GM18909 (cell line): ENCODE measurements around the gene CCDC86.

Source experiments
- ATAC-seq: cut with Tn5 transposase; IDR thresholded peaks from one replicate; pipeline ENCODE4 v1.9.1; 2021; ENCODE audit warnings: mild to moderate bottlenecking; ENCODE audit not compliant: unreplicated experiment, poor library complexity

Gene CCDC86

DNA sequence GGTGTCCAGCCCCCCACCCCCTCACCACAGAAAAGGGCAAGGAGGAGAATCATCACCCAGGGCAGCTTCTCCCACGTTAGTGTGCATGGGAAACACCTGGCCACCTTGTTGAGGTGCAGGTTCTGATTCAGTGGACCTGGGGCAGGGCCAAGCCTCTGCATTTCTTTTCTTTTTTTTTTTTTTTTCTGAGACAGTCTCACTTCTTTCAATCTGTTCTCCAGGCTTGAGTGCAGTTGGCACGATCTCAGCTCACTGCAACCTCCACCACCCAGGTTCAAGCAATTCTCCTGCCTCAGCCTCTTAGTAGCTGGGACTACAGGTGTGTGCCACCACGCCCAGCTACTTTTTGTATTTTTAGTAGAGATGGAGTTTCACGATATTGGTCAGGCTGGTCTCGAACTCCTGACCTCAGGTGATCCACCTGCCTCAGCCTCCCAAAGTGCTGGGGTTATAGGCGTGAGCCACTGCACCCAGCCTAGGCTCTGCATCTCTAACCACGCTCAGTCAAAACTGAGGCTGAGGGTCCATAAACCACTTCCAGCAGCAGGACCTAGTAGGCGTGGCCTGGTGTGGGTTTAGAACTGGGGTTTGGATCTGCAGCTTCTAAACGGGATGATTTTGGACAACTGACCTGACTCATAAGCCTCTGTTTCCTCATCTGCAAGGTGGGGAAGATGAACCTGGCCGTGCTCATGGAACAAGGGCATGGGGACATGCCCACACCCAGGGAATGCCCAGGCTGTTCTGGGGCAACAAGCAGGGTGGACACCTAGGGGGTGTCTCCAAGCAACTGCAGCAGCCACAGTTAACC, 26.2 kb downstream of the CCDC86 start:
- ATAC-seq = no peak

DNA sequence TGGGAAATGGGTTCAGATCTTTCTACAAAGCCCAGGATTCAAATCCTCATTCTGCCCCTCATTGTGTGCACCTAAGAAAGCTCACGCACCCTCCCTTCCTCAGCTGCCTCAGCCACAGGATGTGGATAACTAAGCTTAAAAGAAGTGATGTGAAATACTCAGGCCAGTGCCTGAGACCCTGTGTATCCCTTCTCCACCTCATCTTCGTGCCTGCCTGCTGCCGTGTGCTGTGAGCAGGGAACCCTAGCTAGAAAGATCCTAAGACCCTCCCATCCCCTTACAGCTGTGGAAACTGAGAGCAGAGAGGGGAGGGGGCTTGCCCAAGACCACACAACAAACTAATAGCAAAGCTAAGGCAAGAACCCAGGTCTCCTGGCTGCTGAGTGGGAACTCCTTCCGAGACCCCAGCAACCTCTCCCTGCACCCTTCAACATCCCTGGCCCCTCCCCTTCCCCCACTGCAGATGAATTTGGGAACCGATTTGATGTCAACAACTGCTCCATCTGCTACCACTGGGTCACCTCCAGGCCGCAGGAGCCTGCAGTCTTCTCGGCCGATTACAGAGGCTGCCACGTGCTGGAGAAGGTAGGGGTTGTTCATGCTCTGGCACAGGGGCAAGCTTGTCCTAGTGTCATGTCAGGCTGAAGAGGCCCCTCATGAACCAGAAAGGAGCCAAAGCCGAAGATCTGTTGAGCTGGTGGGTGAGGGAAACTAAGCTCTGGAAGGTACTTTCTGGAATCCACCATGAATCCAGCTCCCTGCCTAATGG, 27.0 kb downstream of the CCDC86 start:
- no peak for ATAC-seq

DNA sequence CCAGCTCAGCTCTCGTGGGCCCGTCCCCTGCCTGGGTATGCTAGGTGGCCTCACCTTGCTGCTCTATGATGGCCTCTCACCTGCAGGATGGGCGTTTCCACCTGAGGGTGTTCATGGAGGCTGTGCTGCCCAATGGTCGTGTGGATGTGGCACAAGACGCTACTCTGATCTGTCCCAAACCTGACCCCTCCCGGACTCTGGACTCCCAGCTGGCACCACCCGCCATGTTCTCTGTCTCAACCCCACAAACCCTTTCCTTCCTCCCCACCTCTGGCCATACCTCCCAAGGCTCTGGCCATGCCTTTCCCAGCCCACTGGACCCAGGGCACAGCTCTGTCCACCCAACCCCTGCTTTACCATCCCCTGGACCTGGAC, 27.5 kb downstream of the CCDC86 start:
- no peak for ATAC-seq

DNA sequence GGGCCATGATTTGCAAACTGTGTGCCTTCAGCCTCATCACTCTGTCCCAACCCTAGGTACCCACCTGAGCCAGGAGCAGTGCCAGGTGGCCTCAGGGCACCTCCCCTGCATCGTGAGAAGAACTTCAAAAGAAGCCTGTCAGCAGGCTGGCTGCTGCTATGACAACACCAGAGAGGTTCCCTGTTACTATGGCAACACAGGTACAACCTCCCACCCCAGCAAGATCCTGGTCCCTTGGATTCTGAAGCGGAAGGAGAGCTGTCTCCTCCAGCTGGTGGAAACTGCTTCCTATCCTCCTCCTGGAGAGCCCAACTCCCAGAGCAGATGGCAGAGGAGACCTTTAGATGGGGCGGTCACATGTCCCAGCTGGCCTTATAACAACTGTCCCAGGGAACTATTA, 28.4 kb downstream of the CCDC86 start:
- no peak for ATAC-seq

DNA sequence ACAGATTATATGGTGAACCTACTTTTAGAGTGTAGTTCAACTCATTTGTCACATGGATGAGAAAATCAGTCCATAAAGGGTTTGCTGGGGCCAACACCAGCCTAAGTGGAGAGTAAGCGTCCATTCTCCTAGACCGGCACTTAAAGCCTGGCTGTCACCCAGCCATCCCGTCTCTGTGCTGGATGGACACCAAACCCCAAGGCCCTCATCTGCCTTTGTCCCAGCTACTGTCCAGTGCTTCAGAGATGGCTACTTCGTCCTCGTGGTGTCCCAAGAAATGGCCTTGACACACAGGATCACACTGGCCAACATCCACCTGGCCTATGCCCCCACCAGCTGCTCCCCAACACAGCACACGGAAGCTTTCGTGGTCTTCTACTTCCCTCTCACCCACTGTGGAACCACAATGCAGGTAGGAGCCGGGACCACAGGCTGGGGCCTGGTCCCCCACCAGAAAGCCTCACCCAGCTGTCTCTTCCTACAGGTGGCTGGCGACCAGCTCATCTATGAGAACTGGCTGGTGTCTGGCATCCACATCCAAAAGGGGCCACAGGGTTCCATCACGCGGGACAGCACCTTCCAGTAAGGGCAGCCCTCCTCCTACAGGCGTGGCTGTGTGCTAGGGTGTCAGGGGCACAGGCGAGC, 28.9 kb downstream of the CCDC86 start:
- ATAC-seq = no peak

DNA sequence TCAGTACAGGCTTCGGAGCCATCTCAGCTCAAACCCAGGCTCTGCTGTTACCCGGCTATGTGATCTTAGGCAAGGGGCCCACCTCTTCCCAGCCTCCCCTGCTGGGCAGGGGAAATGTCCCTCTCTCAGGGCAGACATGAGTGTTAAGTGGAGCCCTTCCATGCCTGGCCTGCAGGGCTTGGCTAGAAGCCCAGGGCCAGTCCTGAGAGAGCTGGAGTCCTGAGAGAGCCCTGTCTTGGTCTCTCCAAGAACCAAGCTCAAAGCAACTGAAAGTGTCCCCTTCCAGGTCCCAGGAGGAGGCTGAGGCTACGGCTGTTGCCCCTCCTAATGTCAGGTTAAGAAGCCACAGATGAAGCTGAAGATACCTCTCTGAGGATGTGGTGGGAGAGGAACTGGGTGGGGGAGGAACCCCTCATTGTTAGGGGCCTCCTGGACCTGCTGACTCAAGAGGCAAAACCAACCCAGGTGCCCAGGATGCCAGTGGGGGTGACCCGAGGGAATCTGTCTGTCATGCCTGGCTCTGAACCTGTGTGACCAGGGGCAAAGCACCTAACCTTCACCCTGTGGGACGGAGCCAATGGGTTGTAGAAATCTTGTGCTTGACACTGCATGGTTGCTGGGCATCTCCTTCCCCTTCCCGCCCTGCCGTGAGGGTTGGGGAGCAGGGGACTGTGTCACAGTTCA, 29.6 kb downstream of the CCDC86 start:
- ATAC-seq = no peak

DNA sequence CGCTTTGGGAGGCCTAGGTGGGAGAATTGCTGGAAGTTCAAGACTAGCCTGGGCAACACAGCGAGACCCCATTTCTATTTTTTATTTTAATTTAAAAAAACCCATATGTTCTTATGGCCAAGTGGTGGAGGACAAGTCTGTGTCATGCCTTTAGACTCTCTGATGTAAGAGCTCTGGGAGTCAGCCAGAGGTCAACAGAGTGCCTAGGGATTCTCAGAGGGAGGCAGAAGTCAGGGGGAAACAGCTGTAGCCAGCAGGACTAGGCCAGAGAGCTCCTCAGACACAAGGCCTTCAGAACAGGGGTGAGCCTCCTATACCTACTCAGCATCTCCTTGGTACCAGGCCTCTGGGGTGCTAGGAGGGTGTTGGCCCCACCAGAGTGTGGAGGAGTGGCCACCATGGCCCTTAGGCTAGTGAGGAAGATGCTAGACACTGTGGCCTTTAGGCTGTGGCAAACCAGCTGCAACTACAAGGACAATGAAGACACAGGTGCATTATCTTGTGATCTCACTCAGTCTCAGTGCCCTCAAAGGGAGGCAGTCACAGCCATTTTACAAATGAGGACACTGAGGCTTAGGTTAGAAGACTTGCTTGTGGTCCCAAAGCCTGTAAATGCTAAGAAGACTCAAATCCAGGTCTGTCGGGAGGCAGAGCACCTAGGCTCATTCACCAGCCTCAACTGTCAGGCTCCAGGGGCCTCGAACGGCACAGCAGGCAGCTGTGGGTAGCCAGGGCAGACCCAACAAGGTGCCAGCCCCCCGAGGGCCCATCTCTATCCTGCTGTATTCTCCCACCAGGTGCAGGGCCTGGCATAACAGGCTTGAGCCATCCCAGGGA, 30.4 kb downstream of the CCDC86 start:
- ATAC-seq = no peak

DNA sequence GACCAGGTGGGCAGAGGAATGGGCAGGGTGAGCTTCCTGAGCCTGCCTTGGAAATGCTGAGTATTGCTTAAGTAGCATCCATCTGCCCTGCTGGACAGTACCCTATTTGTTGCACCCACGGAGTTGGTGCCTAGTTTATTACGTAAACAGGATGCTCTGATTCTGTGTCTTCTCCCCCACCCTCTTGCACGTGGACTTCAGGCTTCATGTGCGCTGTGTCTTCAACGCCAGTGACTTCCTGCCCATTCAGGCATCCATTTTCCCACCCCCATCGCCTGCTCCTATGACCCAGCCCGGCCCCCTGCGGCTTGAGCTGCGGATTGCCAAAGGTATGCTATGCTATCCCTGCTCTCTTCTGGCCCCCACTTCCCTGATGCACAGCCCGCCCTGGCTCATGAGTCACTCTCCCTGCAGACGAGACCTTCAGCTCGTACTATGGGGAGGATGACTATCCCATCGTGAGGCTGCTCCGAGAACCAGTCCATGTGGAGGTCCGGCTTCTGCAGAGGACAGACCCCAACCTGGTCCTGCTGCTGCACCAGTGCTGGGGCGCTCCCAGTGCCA, 31.1 kb downstream of the CCDC86 start:
- ATAC-seq = no peak

DNA sequence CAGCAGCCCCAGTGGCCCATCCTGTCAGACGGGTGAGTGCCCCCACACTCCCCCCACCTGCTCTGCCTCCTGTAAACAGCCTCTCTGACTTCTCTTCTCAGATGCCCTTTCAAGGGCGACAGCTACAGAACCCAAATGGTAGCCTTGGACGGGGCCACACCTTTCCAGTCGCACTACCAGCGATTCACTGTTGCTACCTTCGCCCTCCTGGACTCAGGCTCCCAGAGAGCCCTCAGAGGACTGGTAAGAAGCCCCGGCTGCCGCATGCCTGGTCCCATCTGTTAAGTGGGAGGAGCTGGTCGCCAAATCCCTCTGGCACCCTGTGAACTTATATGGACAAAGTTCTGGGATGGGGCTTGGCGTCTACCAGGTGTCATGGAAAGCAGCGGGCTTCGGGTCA, 31.6 kb downstream of the CCDC86 start:
- ATAC-seq = no peak

DNA sequence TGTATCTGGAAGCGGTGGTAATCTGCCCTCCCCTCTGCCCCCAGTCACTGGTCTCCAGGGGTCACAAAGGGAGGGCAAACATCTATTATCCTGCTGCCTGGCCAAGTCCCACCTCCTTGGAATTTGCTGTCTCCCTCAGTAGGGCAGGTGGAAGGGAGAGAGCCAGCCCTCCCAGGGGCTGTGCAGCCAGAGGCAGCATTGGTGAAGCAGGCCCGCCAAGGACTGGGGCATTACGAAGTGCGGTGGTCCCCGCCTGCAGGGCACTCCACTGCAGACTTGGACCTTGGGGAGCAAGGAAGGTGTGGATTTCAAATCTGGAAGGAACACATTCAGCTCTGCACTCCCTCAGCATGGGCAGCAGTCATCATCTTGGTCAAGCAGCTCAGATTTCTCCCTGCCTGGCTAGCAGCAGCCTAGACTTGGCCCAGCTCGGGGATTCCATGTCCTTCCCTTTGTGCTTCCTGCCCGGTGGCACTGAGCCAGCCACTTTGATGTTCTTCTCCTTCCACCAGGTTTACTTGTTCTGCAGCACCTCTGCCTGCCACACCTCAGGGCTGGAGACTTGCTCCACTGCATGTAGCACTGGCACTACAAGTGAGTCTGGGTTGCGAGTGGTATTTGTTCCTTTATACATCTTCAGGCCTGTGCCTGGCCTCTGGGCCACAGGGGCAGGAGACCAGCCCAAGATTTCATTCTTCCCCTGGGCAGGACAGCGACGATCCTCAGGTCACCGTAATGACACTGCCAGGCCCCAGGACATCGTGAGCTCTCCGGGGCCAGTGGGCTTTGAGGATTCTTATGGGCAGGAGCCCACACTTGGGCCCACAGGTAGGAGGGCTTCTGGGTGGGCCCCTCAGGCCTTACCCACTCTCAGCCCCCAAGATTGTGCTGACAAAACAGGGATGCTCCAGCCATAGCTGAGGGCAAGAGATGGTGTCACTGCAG, 32.8 kb downstream of the CCDC86 start:
- no peak for ATAC-seq

DNA sequence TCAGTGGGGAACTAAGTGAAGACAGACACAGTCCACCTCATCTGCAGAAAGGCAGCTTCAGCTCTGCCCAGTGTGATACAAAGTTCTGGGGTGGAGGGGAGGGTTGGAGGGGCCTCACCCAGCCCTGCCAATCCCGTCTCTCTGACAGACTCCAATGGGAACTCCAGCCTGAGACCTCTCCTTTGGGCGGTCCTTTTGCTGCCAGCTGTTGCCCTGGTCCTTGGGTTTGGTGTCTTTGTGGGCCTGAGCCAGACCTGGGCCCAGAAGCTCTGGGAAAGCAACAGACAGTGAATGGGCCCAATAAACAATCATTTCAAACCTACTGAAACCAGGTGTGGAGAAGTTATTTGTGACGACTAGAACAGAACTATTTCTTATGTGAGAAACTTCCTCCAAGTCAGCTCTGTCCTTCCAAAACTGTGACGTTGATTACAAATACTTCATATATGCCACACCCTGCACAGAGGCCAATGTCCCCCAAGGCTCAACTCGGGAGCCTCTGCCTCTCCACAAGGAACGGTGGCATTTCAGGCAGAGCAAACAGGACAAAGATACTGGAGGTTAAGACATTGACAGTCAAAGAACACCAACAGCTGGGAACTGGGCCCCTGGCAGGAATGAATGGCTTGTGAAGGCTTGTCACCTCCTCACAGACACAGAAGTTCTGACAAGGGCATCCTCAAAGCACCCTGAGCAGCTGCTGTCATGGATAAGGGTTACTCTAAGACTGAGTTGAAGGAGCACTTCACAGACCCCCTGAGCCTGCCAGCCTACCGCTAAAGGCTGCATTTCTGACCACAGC, 33.7 kb downstream of the CCDC86 start:
- ATAC-seq = no peak

DNA sequence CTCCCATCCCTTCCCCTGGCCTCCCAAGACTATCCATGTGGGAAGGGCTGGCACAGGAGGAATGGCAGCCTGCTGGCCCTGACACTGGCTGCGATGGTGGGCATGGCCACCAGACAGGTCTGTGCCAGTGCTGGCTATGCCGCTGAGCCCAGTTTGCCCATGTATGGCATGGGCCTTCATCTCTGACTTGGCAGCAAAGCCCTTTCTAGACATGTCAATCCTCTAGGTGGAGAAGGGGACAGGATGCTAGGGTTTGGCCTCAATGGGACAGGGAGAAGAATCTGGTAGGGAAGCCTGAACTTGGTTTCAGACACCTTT, 34.2 kb downstream of the CCDC86 start:
- no peak for ATAC-seq

DNA sequence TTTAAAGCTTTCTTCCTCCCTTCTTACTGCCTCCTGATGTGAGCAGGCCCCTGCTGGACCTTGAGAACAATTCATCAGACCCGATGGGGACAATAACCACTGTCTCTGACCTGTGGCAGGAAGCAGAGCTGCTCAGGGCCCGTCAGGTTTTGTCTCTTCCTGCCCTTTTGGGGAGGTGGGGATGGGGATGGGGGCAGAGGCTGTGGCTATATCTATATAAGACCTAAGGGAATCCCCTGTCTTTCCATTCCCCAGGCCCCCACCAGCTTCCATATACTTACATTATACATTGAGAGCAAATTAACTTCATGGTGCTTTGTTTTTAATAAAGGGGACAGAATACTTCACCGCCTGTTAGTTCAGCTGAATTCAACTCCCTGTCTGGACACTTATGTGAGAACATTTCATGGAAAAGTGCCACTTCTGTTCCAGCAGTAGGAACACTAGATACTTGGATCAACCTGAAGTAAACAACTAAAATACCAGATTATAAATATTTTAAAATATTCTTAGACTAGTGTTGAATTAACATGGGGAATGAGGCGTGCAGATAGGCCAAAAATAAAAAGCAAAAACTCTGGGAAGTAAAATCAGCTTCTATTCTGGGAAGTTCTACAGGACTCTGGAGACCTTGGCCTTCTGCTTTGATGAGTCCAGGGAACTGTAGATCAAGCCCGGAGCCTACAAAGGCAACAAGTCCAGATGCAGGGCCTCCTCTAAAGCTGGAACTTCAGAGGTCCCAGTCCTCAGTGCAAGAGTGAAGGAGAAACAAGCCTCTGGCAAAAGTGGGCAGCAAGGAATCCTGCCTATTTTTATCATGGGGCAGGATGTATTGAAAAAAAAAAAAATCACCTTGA, 36.6 kb downstream of the CCDC86 start:
- no peak for ATAC-seq

DNA sequence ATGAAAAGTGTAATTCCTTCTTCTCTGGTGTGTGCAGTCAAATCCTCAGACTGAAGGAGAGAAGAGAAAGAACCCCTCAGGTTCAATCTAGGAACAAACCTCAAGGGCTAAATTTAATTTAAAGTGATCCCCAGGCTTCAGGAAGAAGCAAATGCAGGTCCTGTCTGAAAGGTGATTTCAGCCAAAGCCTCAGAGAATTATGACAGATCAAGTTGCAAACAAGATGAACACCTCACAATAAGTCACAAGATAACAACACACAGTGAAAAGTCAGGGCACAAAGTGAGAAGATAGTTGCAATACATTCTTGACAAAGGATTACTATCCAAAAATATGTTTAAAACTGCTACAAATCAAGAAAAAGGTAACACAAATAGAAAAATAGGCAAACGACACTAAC, 37.2 kb downstream of the CCDC86 start:
- ATAC-seq = no peak

DNA sequence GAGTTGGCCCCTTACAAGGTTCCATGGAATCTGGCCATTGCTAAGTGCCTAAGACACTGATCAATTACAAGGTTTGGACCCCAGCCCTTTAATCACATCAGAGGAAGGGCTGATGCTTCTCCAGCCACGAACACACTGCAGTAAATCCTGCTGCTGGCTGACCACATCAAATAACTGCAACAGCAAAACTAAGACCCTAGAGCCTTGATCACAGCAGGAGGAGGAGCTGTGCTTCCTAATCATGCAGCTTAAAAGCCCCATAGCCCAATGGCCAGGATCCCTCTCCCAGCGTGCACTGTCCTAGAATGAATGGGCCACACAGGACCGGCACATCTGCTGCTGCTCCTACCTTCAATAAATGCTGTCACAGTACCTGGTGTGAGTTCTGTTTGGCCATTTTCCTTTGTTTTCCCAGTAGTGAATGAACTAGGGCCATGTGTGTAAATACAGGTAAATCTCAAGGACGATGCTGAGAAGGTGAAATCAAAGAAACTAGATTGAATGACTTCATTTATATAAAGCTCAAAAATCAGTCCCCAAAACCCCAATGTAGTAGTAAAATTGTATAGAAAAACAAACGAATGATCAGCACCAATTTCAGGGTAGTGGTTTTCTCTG, 38.2 kb downstream of the CCDC86 start:
- no peak for ATAC-seq

DNA sequence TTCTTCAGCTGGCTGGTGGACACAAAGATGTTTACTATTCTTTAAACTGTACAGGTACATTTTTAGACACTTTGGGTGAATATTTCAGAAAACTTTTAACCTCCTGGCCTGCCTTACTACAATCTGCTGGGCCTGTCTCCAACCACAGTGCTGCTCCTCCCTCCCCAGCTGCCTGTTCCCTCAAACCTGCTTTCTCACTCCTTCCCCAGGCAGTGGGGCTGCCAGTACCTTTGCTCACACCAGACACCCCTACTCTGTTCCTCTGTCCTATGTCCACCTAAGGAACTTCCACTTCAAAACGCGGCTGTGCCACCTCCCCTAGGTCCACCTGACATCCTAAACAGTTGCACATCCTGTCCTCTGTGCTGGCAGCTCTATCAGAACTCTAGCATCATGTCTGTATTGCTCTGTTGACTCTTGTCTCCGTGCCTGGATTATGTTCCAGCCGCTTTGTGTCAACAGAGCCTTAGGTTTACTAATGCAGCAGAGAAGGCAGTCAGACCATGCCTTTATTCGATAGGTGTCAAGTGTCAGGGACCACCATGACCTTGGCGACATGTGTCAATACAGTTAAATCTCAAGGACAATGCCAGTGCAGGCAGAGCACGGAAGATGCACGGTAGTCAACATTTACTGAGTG, 38.9 kb downstream of the CCDC86 start:
- ATAC-seq = no peak
